Caco-2 (cell line): ENCODE measurements around the gene CRYGB. TPM values are rescaled to one million over a fixed set of nuclear protein-coding genes. Genes with fewer than 3 reads are reported as not detected.

Experiments
- BruUV-seq: library from RNA; stranded (reverse); fragments of 400-500 nt; replicated peaks from 2 replicates; lab custom pipeline; 2021; lab: Mats Ljungman, UMichigan
- CTCF ChIA-PET: fragments of 300-600 bp; sonication (Branson Sonifier 250); formaldehyde crosslinking; loops from one replicate; lab custom pipeline; 2022; ENCODE audit warnings: antibody characterized with exemption; lab: Charles Lee
- POLR2A ChIA-PET: fragments of 300-600 bp; sonication (Branson Sonifier 250); formaldehyde crosslinking; loops from one replicate; lab custom pipeline; 2022; ENCODE audit warnings: antibody characterized with exemption; lab: Charles Lee
- DNase-seq, 2 experiments: peaks; one replicate each; pipeline versions ENCODE4 v3.0.0 to v3.0.0-alpha.2; 2020 to 2022
- H3K27me3 ChIP-seq: replicated peaks from 2 replicates; pipeline ENCODE4 v1.6.0; 2011; ENCODE audit warnings: low read length; ENCODE audit not compliant: control insufficient read depth, insufficient read depth
- H3K36me3 ChIP-seq: 2 replicates; pipeline ENCODE4 v1.5.1; 2011; ENCODE audit warnings: low read length; ENCODE audit not compliant: control insufficient read depth, insufficient read depth
- H3K4me1 ChIP-seq: fragments of 250-450 bp; sonication (Bioruptor Pico); 2 replicates; pipeline ENCODE4 v1.5.1; 2020; ENCODE audit warnings: mild to moderate bottlenecking
- H3K4me3 ChIP-seq: 2 replicates; pipeline ENCODE4 v1.5.1; 2011; ENCODE audit warnings: low read depth, mild to moderate bottlenecking, control low read depth, low read length
- H3K9me3 ChIP-seq: fragments of 250-450 bp; sonication (Bioruptor Pico); 2 replicates; pipeline ENCODE4 v1.5.1; 2020; ENCODE audit warnings: mild to moderate bottlenecking, moderate library complexity
- H3K27ac Mint-ChIP-seq: one replicate; pipeline ENCODE4 v1.8.0; 2022; ENCODE audit warnings: mixed read lengths; ENCODE audit not compliant: unreplicated experiment
- H3K27me3 Mint-ChIP-seq: one replicate; pipeline ENCODE4 v1.8.0; 2022; ENCODE audit warnings: mixed read lengths; ENCODE audit not compliant: insufficient read depth, unreplicated experiment
- H3K36me3 Mint-ChIP-seq: one replicate; pipeline ENCODE4 v1.8.0; 2022; ENCODE audit warnings: mild to moderate bottlenecking, mixed read lengths; ENCODE audit not compliant: insufficient read depth, unreplicated experiment
- H3K4me1 Mint-ChIP-seq: one replicate; pipeline ENCODE4 v1.8.0; 2022; ENCODE audit warnings: low read depth, mixed read lengths; ENCODE audit not compliant: unreplicated experiment
- H3K4me3 Mint-ChIP-seq: one replicate; pipeline ENCODE4 v1.8.0; 2022; ENCODE audit warnings: mild to moderate bottlenecking, moderate library complexity, mixed read lengths; ENCODE audit not compliant: unreplicated experiment
- H3K9me3 Mint-ChIP-seq: one replicate; pipeline ENCODE4 v1.8.0; 2022; ENCODE audit warnings: mixed read lengths; ENCODE audit not compliant: unreplicated experiment
- CTCF ChIP-seq, 2 experiments: fragments of 200-600 bp in 1 of 2; IDR thresholded peaks; 1 replicate in 1 of 2; 2 replicates in 1 of 2; pipeline versions ENCODE4 v1.5.1 to v1.8.0; 2011 to 2022; ENCODE audit warnings: antibody characterized with exemption in 1 of 2, control low read depth in 1 of 2, inconsistent platforms in 1 of 2, low read depth in 1 of 2, low read length in 1 of 2, mild to moderate bottlenecking in 1 of 2, moderate library complexity in 1 of 2; ENCODE audit not compliant: insufficient read depth in 1 of 2, severe bottlenecking in 1 of 2, unreplicated experiment in 1 of 2
- intact Hi-C: fragments of 100-400 bp; cut with micrococcal nuclease; formaldehyde crosslinking; loops from one replicate; pipeline ENCODE4 v1.10.0; 2022; ENCODE audit not compliant: unreplicated experiment
- total RNA-seq: library from RNA; stranded (reverse); gene quantifications from 2 replicates; pipeline ENCODE4 v1.2.3, GENCODE V29; 2022

Gene CRYGB
- total RNA-seq, 1 experiment from 2014 or later, result not detected

GRCh38 chr2:208189810-208190503 lies 44.0 kb upstream of the CRYGB start, which contains the start of gene C2orf80:
TSS of gene C2orf80 (minus strand) at chr2:208190030. CDS start at chr2:208186986, 3,044 bp downstream.
- no peaks in the 10 kb centered on the region for H3K36me3 ChIP-seq
- CTCF ChIA-PET, result no interaction called here
- Mint-ChIP-seq H3K36me3 (no peaks in the 10 kb centered on the region), H3K4me1 (no peaks in the 10 kb centered on the region), H3K27ac (no peak within 1 kb of the TSS), H3K27me3 (no peaks in the 10 kb centered on the region), H3K9me3 (no peaks in the 10 kb centered on the region), H3K4me3 (no peak within 1 kb of the TSS)
- intact Hi-C loops, result no loop called here
- H3K4me1 ChIP-seq, result no peaks in the 10 kb centered on the region
- no peaks in the 10 kb centered on the region for H3K9me3 ChIP-seq
- TF ChIP-seq CTCF (IDR thresholded peaks at IDR 0.05; ENCODE audit: insufficient read depth in 1 of 2, low read depth in 1 of 2, low read length in 1 of 2, severe bottlenecking in 1 of 2, unreplicated experiment in 1 of 2), result no peak
- no TSS peak for BruUV-seq
- no peak within 1 kb of the TSS for H3K4me3 ChIP-seq
- POLR2A ChIA-PET, result no interaction called here
- DNase-seq, result no peak
- no peaks in the 10 kb centered on the region for H3K27me3 ChIP-seq

GRCh38 chr2:208189069-208189809 lies 43.3 kb upstream of the CRYGB start:
- DNase-seq, result no peak
- Histone ChIP-seq H3K36me3 (no peaks in the 10 kb centered on the region), H3K9me3 (no peaks in the 10 kb centered on the region), H3K4me1 (no peaks in the 10 kb centered on the region), H3K4me3 (no peak overlapping the region), H3K27me3 (no peaks in the 10 kb centered on the region)
- BruUV-seq, result no TSS peak
- Mint-ChIP-seq H3K36me3 (no peaks in the 10 kb centered on the region), H3K4me1 (no peaks in the 10 kb centered on the region), H3K27me3 (no peaks in the 10 kb centered on the region), H3K9me3 (no peaks in the 10 kb centered on the region), H3K27ac (no peak overlapping the region), H3K4me3 (no peak overlapping the region)
- CTCF ChIA-PET, result no interaction called here
- intact Hi-C loops, result no loop called here
- no peak for TF ChIP-seq CTCF (IDR thresholded peaks at IDR 0.05; ENCODE audit: insufficient read depth in 1 of 2, low read depth in 1 of 2, low read length in 1 of 2, severe bottlenecking in 1 of 2, unreplicated experiment in 1 of 2)
- POLR2A ChIA-PET, result no interaction called here

GRCh38 chr2:208186893-208187292 lies 40.9 kb upstream of the CRYGB start:
- Mint-ChIP-seq H3K4me1 (no peaks in the 10 kb centered on the region), H3K9me3 (no peaks in the 10 kb centered on the region), H3K4me3 (no peak overlapping the region), H3K27me3 (no peaks in the 10 kb centered on the region), H3K27ac (no peak overlapping the region), H3K36me3 (no peaks in the 10 kb centered on the region)
- Histone ChIP-seq H3K27me3 (no peaks in the 10 kb centered on the region), H3K4me1 (no peaks in the 10 kb centered on the region), H3K4me3 (no peak overlapping the region), H3K36me3 (no peaks in the 10 kb centered on the region), H3K9me3 (no peaks in the 10 kb centered on the region)
- intact Hi-C loops, result no loop called here
- no peak for TF ChIP-seq CTCF (IDR thresholded peaks at IDR 0.05; ENCODE audit: insufficient read depth in 1 of 2, low read depth in 1 of 2, low read length in 1 of 2, severe bottlenecking in 1 of 2, unreplicated experiment in 1 of 2)
- ChIA-PET CTCF (no interaction called here), POLR2A (no interaction called here)
- DNase-seq, result no peak
- no TSS peak for BruUV-seq
